SK-N-SH (cell line): ENCODE measurements around the gene GALNT17. TPM values are rescaled to one million over a fixed set of nuclear protein-coding genes. Genes with fewer than 3 reads are reported as not detected.

Source experiments
- CTCF ChIA-PET: fragments of 300-600, 350-600 bp; formaldehyde crosslinking; extraction: SDS; loops from one replicate; lab custom pipeline; 2021; lab: Yijun Ruan, JAX
- POLR2A ChIA-PET: fragments of 350-600 bp; sonication (Branson Sonifier 250); formaldehyde crosslinking; extraction: SDS; loops from one replicate; lab custom pipeline; 2020; ENCODE audit warnings: antibody characterized with exemption, inconsistent platforms; lab: Yijun Ruan, JAX
- DNase-seq: peaks from one replicate; pipeline ENCODE4 v3.0.0; 2012
- H2AFZ ChIP-seq: fragments of 200-600 bp; sonication (generic); 2 replicates; pipeline ENCODE4 v1.8.1; 2016; ENCODE audit warnings: antibody characterized with exemption, mild to moderate bottlenecking, low read depth
- H3F3A ChIP-seq: fragments of 200-600 bp; sonication (generic); replicated peaks from 2 replicates; pipeline ENCODE3; 2016; ENCODE audit warnings: antibody characterized with exemption, mild to moderate bottlenecking; ENCODE audit not compliant: insufficient read depth
- H3K27ac ChIP-seq, 2 experiments: fragments of 200-500 bp in 1 of 2; fragments of 200-600 bp in 1 of 2; sonication (Bioruptor generic) in 1 of 2; sonication (generic), shearing (Covaris generic) in 1 of 2; 2 replicates each; pipeline versions ENCODE4 v1.5.1 to v1.6.1; 2014 to 2016; ENCODE audit warnings: low read depth in 2 of 2, inconsistent platforms in 1 of 2, low read length in 1 of 2, mild to moderate bottlenecking in 1 of 2, mixed read lengths in 1 of 2
- H3K27me3 ChIP-seq: fragments of 200-600 bp; sonication (generic), shearing (Covaris generic); 2 replicates; pipeline ENCODE4 v1.6.1; 2016; ENCODE audit warnings: mixed run types; ENCODE audit not compliant: insufficient read depth
- H3K36me3 ChIP-seq, 2 experiments: fragments of 200-500 bp in 1 of 2; fragments of 200-600 bp in 1 of 2; sonication (Bioruptor generic) in 1 of 2; sonication (generic) in 1 of 2; replicated peaks in 1 of 2; 2 replicates each; pipeline versions ENCODE3 to v1.5.1; 2014 to 2016; ENCODE audit warnings: low read length in 1 of 2, mild to moderate bottlenecking in 1 of 2; ENCODE audit not compliant: insufficient read depth in 2 of 2, control insufficient read depth in 1 of 2
- H3K4me1 ChIP-seq, 2 experiments: fragments of 200-500 bp in 1 of 2; fragments of 200-600 bp in 1 of 2; sonication (Bioruptor generic) in 1 of 2; sonication (generic), shearing (Covaris generic) in 1 of 2; 2 replicates each; pipeline versions ENCODE4 v1.5.1 to v1.6.1; 2014 to 2016; ENCODE audit warnings: low read depth in 1 of 2, low read length in 1 of 2, mixed run types in 1 of 2; ENCODE audit not compliant: insufficient read depth in 2 of 2, control insufficient read depth in 1 of 2
- H3K4me2 ChIP-seq: fragments of 200-600 bp; sonication (generic), shearing (Covaris generic); 2 replicates; pipeline ENCODE4 v1.6.1; 2017; ENCODE audit warnings: mixed run types
- H3K4me3 ChIP-seq, 2 experiments: fragments of 200-500 bp in 1 of 2; fragments of 200-600 bp in 1 of 2; sonication (Bioruptor generic) in 1 of 2; sonication (generic), shearing (Covaris generic) in 1 of 2; 2 replicates each; pipeline versions ENCODE4 v1.5.1 to v1.8.1; 2014 to 2016; ENCODE audit warnings: low read depth in 2 of 2, inconsistent platforms in 1 of 2, low read length in 1 of 2, mild to moderate bottlenecking in 1 of 2, mixed read lengths in 1 of 2, moderate library complexity in 1 of 2
- H3K79me2 ChIP-seq: fragments of 200-600 bp; sonication (generic); 2 replicates; pipeline ENCODE4 v1.8.1; 2017; ENCODE audit warnings: mild to moderate bottlenecking; ENCODE audit not compliant: insufficient read depth
- H3K9ac ChIP-seq: fragments of 200-600 bp; sonication (generic); 2 replicates; pipeline ENCODE4 v1.6.1; 2017; ENCODE audit warnings: mixed run types
- H3K9me2 ChIP-seq: fragments of 200-600 bp; sonication (generic); 2 replicates; pipeline ENCODE4 v1.6.1; 2017; ENCODE audit warnings: mixed run types
- H3K9me3 ChIP-seq: fragments of 200-600 bp; sonication (generic); 2 replicates; pipeline ENCODE4 v1.6.1; 2017; ENCODE audit warnings: mixed run types, mild to moderate bottlenecking, moderate library complexity
- H4K20me1 ChIP-seq: fragments of 200-600 bp; sonication (generic); 2 replicates; pipeline ENCODE4 v1.6.1; 2017; ENCODE audit warnings: mild to moderate bottlenecking, mixed run types; ENCODE audit not compliant: insufficient read depth
- EZH2phosphoT487 ChIP-seq: fragments of 200-600 bp; sonication (generic); IDR thresholded peaks from 2 replicates; pipeline ENCODE4 v1.6.1; 2017; ENCODE audit warnings: low read depth, mixed run types, mild to moderate bottlenecking, antibody characterized with exemption, moderate library complexity, borderline replicate concordance
- FOSL2 ChIP-seq: IDR thresholded peaks from 2 replicates; pipeline ENCODE4 v1.4.0; 2012; ENCODE audit warnings: low read depth, mild to moderate bottlenecking, moderate library complexity, borderline replicate concordance
- FOXJ3 ChIP-seq: sonication (generic); formaldehyde crosslinking; IDR thresholded peaks from 2 replicates; pipeline ENCODE4 v1.5.1; 2020; ENCODE audit warnings: mild to moderate bottlenecking, missing genetic modification reagents
- GABPA ChIP-seq: IDR thresholded peaks from 2 replicates; pipeline ENCODE4 v1.4.0; 2012; ENCODE audit warnings: low read depth, mild to moderate bottlenecking
- POLR2AphosphoS5 ChIP-seq: IDR thresholded peaks from 2 replicates; pipeline ENCODE4 v1.6.1; 2012; ENCODE audit warnings: low read depth, low read length
- RCOR1 ChIP-seq: fragments of 150-350 bp; IDR thresholded peaks from 2 replicates; pipeline ENCODE4 v1.6.1; 2017; ENCODE audit warnings: antibody characterized with exemption, low read length
- TAF1 ChIP-seq: IDR thresholded peaks from 2 replicates; pipeline ENCODE4 v1.6.1; 2012; ENCODE audit warnings: low read depth, mild to moderate bottlenecking, low read length, moderate library complexity, borderline replicate concordance
- TCF12 ChIP-seq: IDR thresholded peaks from 2 replicates; pipeline ENCODE4 v1.4.0; 2012
- TEAD4 ChIP-seq: IDR thresholded peaks from 2 replicates; pipeline ENCODE4 v1.4.0; 2012; ENCODE audit warnings: mild to moderate bottlenecking, borderline replicate concordance; ENCODE audit not compliant: insufficient read depth
- WGBS: methylation state at CpG from one replicate; pipeline ENCODE4 v1.1.6; 2017; ENCODE audit warnings: low lambda C conversion rate; 5-methylcytosine and 5-hydroxymethylcytosine counted together
- polyA plus RNA-seq, 3 experiments: library from polyadenylated mRNA; depleted of rRNA; stranded (reverse); fragments of >200 nt; gene quantifications; 2 replicates each; pipeline ENCODE4 v1.2.3, GENCODE V29; 2012
- TF ChIP-seq, protein P1 (sequence below): fragments of 200-600 bp; sonication (generic); IDR thresholded peaks from 2 replicates; pipeline ENCODE4 v1.6.1; 2017; ENCODE audit warnings: antibody characterized with exemption, mild to moderate bottlenecking, moderate library complexity
- TF ChIP-seq, protein P2 (sequence below): IDR thresholded peaks from 2 replicates; pipeline ENCODE4 v1.6.1; 2012; ENCODE audit warnings: mild to moderate bottlenecking, low read depth, low read length, moderate library complexity
- TF ChIP-seq, protein P3 (sequence below): fragments of 150-350 bp; IDR thresholded peaks from 2 replicates; pipeline ENCODE4 v1.6.1; 2017; ENCODE audit warnings: antibody characterized with exemption, low read length, low read depth, borderline replicate concordance

Gene GALNT17
- polyA plus RNA-seq (2012; rRNA removed): not detected in 2 replicates
- polyA plus RNA-seq (2012; cell fraction: cytosol; rRNA removed): not detected in 2 replicates
- polyA plus RNA-seq (2012; cell fraction: nucleus; rRNA removed): not detected in 2 replicates

DNA sequence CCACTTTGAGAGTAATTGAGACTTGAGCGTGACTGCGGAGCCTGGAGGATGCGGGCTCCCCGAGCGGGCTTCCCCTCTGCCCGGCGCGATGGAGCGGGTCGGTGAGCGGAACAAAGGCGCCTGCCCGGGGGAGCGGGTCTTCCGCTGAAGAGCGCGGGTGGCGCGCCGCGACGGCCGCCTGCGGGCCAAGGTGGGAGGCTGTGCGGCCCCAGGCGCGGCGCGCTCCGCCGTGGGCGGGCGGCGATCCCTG lies at the start of gene GALNT17:
TSS of gene GALNT17 (plus strand) at position 18 of the 250 bp plus-strand sequence.
- CTCF ChIA-PET: no interaction called here
- H3F3A ChIP-seq: no peaks in the 10 kb centered on the region
- H3K9me2 ChIP-seq: no peaks in the 10 kb centered on the region
- peak; percentile 40 for DNase-seq
- WGBS: 49% methylated on average over 5 of the region's 34 CpGs
- no peaks in the 10 kb centered on the region for H3K4me1 ChIP-seq
- H2AFZ ChIP-seq: peak within 1 kb of the TSS; percentile 11; the same call in 1 of the 2 replicates
- no peak within 1 kb of the TSS for H3K4me2 ChIP-seq
- H3K27ac ChIP-seq: no peak within 1 kb of the TSS
- no peak within 1 kb of the TSS for H3K4me3 ChIP-seq
- TF ChIP-seq, protein P1, sequence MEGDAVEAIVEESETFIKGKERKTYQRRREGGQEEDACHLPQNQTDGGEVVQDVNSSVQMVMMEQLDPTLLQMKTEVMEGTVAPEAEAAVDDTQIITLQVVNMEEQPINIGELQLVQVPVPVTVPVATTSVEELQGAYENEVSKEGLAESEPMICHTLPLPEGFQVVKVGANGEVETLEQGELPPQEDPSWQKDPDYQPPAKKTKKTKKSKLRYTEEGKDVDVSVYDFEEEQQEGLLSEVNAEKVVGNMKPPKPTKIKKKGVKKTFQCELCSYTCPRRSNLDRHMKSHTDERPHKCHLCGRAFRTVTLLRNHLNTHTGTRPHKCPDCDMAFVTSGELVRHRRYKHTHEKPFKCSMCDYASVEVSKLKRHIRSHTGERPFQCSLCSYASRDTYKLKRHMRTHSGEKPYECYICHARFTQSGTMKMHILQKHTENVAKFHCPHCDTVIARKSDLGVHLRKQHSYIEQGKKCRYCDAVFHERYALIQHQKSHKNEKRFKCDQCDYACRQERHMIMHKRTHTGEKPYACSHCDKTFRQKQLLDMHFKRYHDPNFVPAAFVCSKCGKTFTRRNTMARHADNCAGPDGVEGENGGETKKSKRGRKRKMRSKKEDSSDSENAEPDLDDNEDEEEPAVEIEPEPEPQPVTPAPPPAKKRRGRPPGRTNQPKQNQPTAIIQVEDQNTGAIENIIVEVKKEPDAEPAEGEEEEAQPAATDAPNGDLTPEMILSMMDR: no peak
- no peak for TF ChIP-seq POLR2AphosphoS5
- TF ChIP-seq TCF12: no peak
- no peak for TF ChIP-seq FOXJ3 (CRISPR knock-in tag)
- TF ChIP-seq, protein P2, sequence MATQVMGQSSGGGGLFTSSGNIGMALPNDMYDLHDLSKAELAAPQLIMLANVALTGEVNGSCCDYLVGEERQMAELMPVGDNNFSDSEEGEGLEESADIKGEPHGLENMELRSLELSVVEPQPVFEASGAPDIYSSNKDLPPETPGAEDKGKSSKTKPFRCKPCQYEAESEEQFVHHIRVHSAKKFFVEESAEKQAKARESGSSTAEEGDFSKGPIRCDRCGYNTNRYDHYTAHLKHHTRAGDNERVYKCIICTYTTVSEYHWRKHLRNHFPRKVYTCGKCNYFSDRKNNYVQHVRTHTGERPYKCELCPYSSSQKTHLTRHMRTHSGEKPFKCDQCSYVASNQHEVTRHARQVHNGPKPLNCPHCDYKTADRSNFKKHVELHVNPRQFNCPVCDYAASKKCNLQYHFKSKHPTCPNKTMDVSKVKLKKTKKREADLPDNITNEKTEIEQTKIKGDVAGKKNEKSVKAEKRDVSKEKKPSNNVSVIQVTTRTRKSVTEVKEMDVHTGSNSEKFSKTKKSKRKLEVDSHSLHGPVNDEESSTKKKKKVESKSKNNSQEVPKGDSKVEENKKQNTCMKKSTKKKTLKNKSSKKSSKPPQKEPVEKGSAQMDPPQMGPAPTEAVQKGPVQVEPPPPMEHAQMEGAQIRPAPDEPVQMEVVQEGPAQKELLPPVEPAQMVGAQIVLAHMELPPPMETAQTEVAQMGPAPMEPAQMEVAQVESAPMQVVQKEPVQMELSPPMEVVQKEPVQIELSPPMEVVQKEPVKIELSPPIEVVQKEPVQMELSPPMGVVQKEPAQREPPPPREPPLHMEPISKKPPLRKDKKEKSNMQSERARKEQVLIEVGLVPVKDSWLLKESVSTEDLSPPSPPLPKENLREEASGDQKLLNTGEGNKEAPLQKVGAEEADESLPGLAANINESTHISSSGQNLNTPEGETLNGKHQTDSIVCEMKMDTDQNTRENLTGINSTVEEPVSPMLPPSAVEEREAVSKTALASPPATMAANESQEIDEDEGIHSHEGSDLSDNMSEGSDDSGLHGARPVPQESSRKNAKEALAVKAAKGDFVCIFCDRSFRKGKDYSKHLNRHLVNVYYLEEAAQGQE: no peak
- TF ChIP-seq, protein P3, sequence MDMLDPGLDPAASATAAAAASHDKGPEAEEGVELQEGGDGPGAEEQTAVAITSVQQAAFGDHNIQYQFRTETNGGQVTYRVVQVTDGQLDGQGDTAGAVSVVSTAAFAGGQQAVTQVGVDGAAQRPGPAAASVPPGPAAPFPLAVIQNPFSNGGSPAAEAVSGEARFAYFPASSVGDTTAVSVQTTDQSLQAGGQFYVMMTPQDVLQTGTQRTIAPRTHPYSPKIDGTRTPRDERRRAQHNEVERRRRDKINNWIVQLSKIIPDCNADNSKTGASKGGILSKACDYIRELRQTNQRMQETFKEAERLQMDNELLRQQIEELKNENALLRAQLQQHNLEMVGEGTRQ: no peak
- TF ChIP-seq GABPA: no peak
- TF ChIP-seq TEAD4: no peak
- TF ChIP-seq EZH2phosphoT487: no peak
- TF ChIP-seq RCOR1: no peak
- TF ChIP-seq FOSL2: no peak
- TF ChIP-seq TAF1: no peak
- TF ChIP-seq, all 33 proteins: peak for 0
- H3K9ac ChIP-seq: no peak within 1 kb of the TSS
- H3K79me2 ChIP-seq: no peaks in the 10 kb centered on the region
- no peaks in the 10 kb centered on the region; the same call in 1 of the 2 replicates for H3K9me3 ChIP-seq
- H3K27me3 ChIP-seq: no peaks in the 10 kb centered on the region
- POLR2A ChIA-PET: no interaction called here
- H3K36me3 ChIP-seq: no peaks in the 10 kb centered on the region
- H4K20me1 ChIP-seq: no peaks in the 10 kb centered on the region
